ENCODE measurements around the gene MDFI.

Gene MDFI

DNA sequence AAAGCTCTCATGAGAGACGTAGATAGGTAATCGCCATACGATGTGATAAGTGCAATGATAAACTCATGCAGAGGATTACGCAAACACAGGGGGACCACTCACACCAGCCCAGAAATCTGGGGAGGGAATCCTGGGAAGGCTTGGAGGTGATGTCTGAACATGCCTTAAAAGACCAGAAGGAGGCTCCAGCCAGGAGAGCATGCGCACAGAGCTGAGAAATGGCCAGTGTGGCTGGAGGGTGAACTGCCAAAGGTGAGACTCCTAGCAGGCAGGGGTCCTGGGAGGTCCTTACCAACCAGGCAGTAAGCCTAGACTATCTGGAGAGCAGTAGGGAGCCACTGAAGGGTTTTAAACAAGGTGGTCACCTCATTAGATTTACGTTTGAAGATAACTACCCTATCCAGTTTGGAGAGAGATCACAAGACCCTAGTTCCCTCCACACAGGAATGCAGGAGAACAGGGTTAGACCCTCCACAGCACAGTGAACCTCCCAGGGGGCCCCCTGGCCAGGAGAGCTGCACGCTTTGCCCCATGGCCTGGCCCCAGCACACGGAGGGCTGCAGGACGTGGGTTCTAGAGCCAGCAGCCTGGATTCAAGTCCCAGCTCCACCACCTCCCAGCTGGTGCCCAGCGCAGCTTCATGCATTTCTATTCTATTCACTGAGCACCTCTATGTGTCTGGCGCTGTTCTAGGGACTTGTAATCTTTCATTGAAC is 13.1 kb downstream of the MDFI start:
- no peak for DNase-seq (ENCODE audit: low read depth)

DNA sequence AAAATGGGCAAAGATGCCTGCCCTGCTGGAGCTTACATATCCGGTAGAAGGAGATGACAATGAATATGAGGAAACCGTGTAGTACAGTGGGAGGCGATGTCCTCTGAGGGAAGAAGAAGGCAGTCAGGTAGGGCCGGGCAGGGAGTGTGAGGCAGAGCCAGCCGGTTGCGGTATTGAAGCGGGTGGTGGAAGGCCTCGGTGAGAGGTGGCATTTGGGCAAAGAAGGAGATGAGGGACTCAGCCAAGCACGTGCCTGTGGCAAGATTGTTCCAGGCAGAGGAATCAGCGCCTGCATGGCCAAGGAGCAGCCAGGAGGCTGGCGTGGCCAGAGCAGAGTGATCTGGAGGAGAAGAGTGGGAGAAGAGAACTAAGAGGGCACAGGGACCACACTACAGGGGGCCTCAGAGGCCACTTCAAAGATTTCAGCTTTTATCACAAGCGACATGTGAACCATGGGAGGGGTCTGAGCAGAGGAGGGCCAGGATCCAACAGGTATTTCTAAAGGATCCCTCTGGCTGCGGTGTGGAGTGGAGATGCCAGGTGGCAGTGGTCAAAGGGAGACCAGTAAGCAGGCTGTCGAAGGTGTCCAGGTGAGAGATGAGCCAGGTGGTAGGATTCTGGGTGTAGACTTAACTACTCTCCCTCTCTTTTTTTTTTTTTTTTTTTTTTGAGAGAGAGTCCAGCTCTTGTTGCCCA is 13.8 kb downstream of the MDFI start:
- no peak for DNase-seq (ENCODE audit: low read depth)

DNA sequence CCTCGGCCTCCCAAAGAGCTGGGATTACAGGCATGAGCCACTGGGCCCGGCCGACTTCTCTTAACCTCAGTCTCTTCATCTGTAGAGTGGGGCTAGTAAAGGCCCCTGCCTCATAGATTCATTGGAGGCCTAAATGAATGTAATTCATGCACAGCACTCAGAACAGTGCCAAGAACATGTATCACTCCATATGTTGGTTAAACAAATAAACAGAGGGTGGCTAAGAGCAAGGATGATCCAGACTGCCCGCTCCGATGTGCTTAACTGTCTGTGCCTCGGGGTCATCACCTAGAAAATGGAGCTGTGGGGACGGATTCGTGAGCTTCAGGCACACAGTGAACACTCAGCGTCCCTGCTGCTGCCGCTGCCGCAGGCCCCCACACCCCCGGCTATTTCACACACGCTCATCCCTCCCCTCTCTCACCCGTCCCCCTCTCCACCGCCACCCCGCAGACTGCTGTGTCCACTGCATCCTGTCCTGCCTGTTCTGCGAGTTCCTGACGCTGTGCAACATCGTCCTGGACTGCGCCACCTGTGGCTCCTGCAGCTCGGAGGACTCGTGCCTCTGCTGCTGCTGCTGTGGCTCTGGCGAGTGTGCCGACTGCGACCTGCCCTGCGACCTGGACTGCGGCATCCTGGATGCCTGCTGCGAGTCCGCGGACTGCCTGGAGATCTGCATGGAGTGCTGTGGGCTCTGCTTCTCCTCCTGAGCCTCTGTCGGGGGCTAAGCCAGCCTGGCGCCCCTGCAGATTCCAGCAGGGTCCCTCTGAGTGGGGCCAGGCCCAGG is 14.8 kb downstream of the MDFI start:
- no peak for DNase-seq (ENCODE audit: low read depth)

DNA sequence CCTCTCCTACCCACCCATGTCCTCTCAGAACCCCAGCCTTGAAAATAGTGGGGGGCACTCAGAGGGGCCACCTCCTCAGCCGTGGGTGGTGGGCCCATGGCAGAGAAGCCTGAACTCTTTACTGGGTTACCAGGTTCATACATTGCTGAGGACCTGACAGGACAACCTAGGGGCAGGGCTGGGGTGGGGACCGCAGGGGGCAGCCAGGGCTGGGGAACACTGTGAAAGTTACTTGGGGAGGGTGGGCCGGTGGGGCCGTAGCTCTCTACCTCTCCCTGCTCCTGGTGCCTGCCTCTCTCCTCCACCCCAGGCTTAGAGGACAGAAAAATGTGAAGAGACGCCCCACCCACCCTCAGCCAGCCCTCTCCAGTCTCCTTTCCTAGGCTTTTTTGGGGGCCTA is 15.4 kb downstream of the MDFI start:
- no peak for DNase-seq (ENCODE audit: low read depth)

DNA sequence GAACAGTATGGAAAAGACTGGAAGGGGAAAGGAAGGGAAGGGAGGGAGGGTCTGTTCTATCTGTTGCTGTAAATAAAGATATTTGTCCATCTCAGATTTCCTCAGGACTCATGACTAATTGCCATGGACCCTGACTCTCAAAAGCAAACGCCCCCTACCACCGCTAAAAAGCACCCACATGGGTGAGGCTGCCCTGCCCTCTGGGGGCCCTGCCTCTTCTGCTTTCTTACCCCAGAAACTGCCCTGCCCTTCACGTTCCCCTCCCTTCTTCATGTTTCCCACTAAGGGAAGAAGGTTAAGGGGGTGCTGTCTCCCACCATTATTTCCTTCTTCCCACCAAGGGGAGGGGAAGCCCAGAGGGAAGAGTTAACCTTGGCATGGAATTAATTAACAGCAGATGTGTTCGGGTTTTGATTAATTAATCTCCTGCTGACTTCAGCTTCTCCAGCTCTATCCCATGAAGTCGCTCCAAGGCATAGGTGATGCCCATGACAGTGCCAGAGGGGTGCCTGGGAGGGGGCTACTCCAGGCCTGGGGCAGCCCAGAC is 16.0 kb downstream of the MDFI start:
- DNase-seq (ENCODE audit: low read depth): no peak

DNA sequence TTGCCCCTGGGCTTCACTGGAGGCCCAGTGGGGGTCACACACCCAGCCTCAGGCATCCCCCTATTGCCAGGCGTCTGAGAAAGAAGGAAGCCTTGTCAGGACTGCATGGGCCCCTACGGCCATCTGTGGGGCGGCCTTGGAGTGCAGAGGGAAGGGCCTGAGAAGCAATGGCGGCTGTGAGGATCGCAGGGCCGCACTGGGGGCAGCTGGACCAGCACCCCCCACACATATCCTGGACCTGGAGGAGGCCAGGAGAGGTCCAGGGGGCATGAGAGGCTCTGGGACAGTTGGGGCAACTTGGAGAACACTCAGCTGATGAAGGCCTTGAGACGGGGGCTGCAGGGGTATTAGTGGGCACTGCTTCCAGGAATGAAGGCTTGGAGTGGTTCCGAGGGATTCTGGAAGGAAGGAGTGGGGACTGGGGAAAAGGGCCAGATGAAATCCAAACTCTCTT is 16.5 kb downstream of the MDFI start:
- DNase-seq (ENCODE audit: low read depth): no peak

DNA sequence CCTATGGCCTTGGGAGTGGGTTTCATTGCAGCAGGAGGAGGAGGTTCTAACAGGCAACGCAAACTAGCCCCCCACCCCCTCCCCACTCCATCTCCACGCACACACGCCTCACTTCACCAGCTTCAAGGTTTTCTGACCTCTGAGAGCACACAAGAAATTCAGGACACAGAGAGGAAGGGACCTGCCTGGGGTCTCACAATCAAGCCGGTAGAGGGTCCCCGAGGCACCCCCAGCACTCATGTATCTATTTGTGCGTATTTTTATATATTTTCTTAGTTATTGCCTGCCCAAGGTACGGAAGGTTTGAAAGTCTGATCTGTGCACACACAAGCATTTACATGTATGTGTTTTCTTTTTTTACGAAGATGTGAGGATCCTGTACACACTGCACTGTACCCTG is 16.9 kb downstream of the MDFI start:
- no peak for DNase-seq (ENCODE audit: low read depth)

DNA sequence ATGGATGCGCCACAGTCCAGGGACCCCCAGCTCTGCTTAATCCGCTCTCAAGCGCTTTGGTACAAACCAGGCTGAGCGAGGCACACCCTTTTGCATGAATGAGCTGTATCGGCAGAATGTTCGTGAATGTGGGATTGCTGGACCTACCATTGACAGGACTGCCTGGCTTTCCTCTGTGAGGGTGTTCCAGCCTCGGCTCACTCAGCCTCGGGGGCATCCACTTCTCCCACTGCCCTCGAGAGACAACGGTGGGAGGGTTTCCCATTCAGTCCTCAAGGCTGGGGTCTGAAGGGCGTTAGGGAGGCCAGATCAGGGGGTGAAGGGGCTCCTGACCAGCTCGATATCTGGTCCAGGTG is 17.4 kb downstream of the MDFI start:
- DNase-seq (ENCODE audit: low read depth): no peak

DNA sequence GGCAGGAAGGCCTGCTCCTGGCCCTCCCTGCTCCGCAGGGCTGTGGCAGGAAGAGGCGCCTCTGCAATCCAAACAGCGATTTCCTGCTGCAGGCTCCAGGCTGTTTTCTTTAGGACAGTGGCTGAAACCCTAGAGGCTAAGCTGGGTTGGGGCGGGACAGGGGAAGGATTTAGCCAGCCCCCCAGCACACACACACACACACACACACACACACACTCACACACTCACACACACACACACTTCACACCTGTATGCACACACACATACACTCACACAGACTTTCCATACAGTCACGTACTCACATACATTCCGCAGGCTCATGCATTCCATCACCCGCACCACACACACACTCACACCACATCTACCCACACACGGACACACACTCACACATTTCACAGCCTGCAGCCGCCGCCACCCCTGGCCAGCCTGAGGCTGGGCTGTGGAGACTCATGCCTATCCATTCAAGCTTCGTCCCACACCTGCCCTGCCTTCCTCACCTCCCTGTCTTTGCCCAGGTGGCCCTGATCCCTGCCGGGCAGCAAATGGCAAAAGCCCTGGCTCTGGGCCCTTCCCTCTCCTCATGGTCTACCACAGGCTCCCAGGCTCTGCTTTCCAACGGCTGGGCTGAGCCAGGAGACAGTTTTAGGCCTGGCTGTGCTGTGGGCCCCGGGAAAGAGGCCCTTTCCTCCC is 17.9 kb downstream of the MDFI start:
- DNase-seq (ENCODE audit: low read depth): no peak

DNA sequence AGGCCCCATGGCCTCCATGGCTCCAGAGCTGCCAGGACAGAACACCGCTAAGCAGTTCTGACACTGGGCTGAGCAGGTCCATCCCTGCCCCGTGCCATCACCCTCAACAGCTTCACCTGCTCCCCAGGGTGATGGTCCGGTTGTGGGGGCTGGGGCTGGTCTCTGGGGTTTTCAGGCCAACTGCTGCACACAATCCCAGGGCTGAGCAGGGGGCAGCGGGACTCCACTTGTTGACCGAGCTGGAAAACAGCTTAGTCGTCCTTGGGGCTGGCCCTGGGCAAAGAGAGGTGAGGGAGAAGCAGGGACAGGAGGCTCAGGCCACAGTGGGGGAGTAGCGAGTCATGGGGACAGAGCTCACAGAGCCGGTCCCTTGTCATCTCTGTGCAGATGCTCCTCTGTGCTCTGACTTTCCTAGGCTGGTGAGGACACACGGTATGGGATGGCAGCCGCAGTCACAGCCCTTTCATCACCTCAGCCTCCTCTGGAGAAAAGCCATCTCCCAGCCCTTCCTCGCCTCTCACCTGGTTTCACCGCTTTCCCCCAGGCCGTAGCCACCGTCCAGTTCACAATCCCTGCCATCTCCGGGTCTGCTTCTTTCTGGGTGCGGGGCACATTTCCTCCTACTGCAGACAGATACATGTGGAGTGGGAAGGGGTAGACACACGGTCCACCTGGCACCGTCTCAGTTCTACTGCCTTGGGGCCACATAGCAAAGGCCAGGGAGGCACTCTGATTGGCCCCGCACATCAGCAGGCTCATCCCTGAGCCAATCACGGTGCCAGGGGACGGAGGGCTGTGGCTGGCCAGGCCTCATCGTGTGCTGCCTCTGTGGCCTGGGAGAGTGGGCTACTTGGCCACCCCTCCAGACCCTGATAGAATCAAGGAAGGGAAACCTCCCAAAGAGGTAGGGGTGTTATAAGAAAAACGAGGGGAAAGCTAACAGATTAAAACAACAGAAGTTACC is 19.1 kb downstream of the MDFI start:
- DNase-seq (ENCODE audit: low read depth): no peak

DNA sequence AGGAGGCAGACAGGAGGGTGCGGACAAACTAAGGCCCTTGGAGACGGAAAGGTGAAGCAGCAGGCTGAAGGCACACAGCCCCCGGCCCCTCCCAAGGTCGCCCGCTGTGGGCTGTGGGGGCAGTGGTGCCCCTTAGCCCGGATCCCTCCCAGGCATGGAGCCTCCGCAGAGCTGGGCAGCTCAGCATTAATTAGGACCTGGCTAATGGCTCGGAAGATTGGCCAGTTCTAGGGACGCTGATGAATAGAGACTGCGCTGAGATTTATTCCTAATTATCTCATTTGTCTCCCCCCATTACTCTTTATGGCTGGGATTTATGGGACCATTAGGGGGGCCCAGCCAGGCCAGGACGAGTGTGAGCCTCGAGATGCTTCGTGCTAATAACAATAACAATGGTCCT is 20.4 kb downstream of the MDFI start:
- DNase-seq (ENCODE audit: low read depth): no peak

DNA sequence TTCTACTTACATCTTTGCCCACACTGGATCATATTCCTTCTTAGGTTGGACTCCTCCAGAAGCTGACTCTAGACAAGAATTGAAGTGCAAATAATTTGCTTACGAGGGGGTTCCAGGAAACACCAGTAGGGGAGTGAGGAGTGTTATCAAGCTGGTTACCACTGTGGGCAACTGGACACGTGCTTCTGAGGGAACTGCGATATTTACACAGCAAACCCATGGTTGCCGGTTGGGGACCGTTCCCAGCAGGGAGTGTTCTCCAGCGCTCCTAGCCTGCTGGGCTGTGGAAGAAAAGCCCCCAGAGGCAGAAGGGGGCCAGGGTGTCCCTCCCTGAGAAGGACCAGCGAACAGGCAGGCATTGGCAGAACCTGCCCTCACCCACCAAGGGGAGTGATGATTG is 21.7 kb downstream of the MDFI start:
- DNase-seq (ENCODE audit: low read depth): no peak

DNA sequence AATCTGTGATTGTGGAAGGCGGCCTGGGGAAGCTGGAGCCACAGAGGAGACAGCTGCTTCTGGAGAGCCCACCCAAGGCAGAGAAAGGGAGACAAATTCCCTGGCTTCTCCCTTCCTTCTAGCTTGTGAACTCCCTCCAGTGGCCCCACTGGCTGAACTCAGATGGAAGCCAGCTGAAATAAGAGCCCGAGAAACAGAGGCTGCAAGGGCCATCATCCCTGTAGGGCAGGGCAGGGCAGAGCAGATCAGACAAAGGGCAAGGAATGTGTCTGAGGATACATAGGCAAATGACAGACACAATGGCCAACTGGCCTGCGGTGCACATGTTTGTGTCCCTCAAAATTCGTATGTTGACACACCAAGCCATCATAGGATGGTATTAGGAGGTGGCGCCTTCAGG is 25.3 kb downstream of the MDFI start:
- DNase-seq (ENCODE audit: low read depth): no peak

DNA sequence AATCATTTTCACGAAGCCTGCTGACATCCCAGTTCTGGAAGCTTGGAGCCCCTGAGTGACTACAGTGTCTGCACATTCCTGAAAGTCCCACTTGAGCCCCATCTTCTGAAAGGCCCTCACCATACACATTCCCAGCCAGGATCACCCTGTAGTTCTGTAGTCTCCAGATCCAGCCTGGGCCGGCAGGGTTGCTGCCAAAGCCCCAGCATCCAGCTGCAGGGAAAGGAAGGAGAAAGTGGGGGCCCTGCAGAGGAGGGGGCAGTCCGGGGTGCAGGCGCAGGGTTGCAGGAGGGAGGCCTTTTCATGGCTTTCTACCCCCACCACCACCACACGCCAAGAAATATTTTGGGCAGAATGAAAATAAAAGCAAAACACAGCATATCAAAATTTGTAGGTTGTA is 26.0 kb downstream of the MDFI start:
- no peak for DNase-seq (ENCODE audit: low read depth)

DNA sequence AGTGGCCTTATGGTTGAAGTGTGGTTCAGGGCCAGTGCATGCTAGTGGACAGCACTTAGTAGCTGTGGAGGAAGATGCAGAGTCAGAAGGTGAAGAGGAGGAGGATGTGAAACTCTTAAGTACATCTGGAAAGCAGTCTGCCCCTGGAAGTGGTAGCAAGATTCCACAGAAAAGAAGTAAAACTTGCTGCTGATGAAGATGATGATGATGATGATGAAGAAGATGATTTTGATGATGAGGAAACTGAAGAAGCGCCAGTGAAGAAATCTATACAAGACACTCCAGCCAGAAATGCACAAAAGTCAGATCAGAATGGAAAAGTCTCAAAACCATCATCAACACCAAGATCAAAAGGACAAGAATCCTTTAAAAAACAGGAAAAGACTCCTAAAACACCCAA is 28.9 kb downstream of the MDFI start:
- DNase-seq (ENCODE audit: low read depth): no peak

DNA sequence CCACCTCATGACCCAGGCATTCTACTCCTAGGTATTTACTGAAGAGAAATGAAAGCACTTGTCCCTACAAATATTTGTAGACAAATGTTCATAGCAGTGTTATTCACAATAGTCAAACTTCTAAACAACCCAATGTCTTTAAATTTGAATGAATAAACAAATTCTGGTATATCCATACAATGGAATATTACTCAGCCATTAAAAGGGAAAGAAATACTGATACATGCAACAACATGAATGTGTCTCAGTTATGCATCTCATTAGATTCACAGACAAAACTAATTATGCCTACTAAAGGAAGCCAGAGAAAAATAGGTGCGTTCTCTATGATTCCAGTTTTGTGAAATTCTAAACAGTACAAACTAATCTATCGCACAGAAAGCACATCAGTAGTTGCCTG is 30.7 kb downstream of the MDFI start:
- no peak for DNase-seq (ENCODE audit: low read depth)

DNA sequence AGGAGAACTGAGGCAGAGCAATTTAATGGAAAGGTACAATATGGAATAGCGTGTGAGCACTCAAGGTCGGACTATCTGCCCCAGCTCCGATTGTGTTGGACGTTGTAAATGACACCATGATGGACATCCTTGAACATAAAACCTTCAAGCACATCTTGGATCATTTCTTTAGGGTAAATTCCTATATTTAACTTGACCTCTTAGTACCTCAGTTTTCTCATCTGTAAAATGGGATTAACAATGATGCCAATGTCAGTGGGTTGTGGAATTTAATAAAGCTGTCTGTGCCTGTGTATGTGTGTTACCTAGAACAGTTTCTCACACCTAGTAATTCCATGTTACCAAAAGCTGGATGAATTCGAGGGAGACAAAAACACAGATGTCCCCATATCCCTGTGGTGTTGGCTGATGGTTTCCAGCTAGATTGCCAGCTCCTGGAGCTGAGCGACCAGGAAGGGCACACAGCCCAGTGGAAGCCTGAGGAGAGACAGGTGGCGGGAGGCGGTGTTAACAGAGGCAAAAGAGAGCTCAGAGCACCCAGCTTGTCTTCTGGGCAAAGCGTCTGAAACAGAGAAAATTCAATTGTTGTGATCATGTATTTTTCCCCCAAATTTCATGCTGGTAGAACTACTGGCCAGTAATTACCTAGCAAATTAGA is 32.6 kb downstream of the MDFI start:
- DNase-seq (ENCODE audit: low read depth): no peak

DNA sequence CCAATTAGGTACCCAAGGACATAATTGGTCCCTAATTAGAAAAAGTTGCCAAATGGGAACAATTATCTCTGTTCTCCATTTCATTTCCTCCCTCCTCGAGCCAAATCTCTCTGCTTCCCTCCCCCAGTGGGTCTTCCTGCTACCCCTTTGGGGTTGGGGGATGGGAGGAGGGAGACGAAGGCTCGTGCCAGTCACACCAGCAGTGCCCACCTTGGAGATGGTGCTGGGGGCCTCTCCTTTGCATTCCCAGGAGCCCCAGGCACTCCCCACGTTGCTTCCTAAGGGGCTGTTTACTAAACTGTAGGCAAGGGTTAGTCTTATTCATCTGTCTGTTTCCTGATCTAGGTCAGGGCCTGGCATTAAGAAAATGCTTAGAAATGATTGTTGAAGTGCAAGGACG is 33.1 kb downstream of the MDFI start:
- no peak for DNase-seq (ENCODE audit: low read depth)

DNA sequence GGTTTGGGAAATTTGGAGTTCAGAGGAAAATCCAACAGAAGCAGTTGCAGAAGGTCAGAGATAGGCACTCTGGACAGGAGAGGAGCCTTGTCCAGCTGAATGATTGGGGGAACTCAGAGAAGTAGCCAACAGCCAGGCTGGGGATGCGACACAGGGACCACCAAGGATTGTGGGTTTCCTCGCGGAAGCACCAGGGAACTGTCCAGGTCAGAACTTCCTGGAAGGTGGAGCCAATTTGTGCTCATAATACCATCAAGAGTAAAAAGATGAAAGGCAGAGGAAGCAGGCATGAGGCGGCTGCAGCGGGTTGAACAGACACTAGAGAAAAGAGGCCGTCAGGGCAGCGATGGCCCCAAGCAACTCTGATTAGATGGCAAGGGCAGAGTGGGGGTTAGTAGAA is 33.7 kb downstream of the MDFI start:
- no peak for DNase-seq (ENCODE audit: low read depth)
